Spleen (tissue), 11 donors: ENCODE data around the gene SEM1. TPM values are rescaled to one million over a fixed set of nuclear protein-coding genes. Genes with fewer than 3 reads are reported as not detected.

ENCODE experiments used
- DNase-seq: peaks from one replicate; pipeline ENCODE4 v3.0.0-alpha.2; 2020
- H3K27ac ChIP-seq, 8 donors: fragments of 200-600 bp; sonication (generic) in 7 of 8; 1 replicate in 4 of 8; 2 replicates in 4 of 8; pipeline versions ENCODE4 v1.5.0 to v1.8.0; 2016 to 2021; ENCODE audit warnings: inconsistent platforms in 4 of 8, mild to moderate bottlenecking in 4 of 8, moderate library complexity in 1 of 8
- H3K27me3 ChIP-seq, 7 donors: fragments of 200-600 bp; sonication (generic) in 6 of 7; replicated peaks in 1 of 7; 1 replicate in 4 of 7; 2 replicates in 3 of 7; pipeline versions ENCODE4 v1.5.0 to v1.8.0; 2016 to 2021; ENCODE audit warnings: inconsistent platforms in 3 of 7, mild to moderate bottlenecking in 1 of 7
- H3K36me3 ChIP-seq, 6 donors: fragments of 200-600 bp; sonication (generic) in 5 of 6; 1 replicate in 4 of 6; 2 replicates in 2 of 6; pipeline versions ENCODE4 v1.5.0 to v1.8.0; 2016 to 2021; ENCODE audit warnings: inconsistent platforms in 2 of 6
- H3K4me1 ChIP-seq, 6 donors: fragments of 200-600 bp; sonication (generic) in 5 of 6; 1 replicate in 3 of 6; 2 replicates in 3 of 6; pipeline versions ENCODE4 v1.5.0 to v1.8.0; 2016 to 2021; ENCODE audit warnings: inconsistent platforms in 3 of 6
- H3K4me3 ChIP-seq, 8 donors: fragments of 200-600 bp; sonication (generic) in 7 of 8; 1 replicate in 4 of 8; 2 replicates in 4 of 8; pipeline versions ENCODE4 v1.5.0 to v1.8.0; 2016 to 2021; ENCODE audit warnings: inconsistent platforms in 4 of 8, mild to moderate bottlenecking in 4 of 8, moderate library complexity in 2 of 8
- H3K9me3 ChIP-seq, 8 donors: fragments of 200-600 bp; sonication (generic) in 7 of 8; 1 replicate in 4 of 8; 2 replicates in 4 of 8; pipeline versions ENCODE4 v1.5.0 to v1.8.0; 2016 to 2021; ENCODE audit warnings: inconsistent platforms in 4 of 8
- CTCF ChIP-seq, 11 experiments: fragments of 200-600 bp in 7 of 11; fragments of 450-650 bp in 4 of 11; sonication (generic) in 4 of 11; IDR thresholded peaks in 8 of 11; conservative IDR thresholded peaks in 3 of 11; 1 replicate in 7 of 11; 2 replicates in 4 of 11; pipeline versions ENCODE4 v1.4.0 to v1.8.0; 2016 to 2021; ENCODE audit warnings: antibody characterized with exemption in 11 of 11, inconsistent platforms in 4 of 11, mild to moderate bottlenecking in 1 of 11
- POLR2A ChIP-seq, 3 donors: fragments of 450-650 bp; IDR thresholded peaks; one replicate each; pipeline ENCODE4 v1.5.1; 2017; ENCODE audit warnings: antibody characterized with exemption in 3 of 3, mild to moderate bottlenecking in 1 of 3
- POLR2AphosphoS5 ChIP-seq, 3 donors: sonication (generic); formaldehyde crosslinking; IDR thresholded peaks; one replicate each; pipeline ENCODE4 v1.5.1; 2017; ENCODE audit warnings: antibody characterized with exemption in 3 of 3
- WGBS, 5 donors: extraction: QIAGEN DNeasy Blood & Tissue Kit in 3 of 5; methylation state at CpG; one replicate each; pipeline versions ENCODE4 v1.1.5 to v1.1.7; 2013 to 2018; 5-methylcytosine and 5-hydroxymethylcytosine counted together
- intact Hi-C: fragments of 100-400 bp; cut with DNase I; formaldehyde crosslinking; loops from one replicate; pipeline ENCODE4 v1.15.0; 2023; ENCODE audit warnings: low total_unique reads
- polyA plus RNA-seq, 3 donors: library from polyadenylated mRNA; stranded (reverse); fragments of 200-250 nt; gene quantifications; one replicate each; pipeline ENCODE4 v1.2.1, GENCODE V29; 2013
- total RNA-seq, 7 donors: library from RNA; depleted of rRNA in 3 of 7; stranded (reverse); fragments of >200 nt in 3 of 7; fragmentation: NEBNext Ultra II Directional in 4 of 7; extraction: Animal tissue kit (Norgen Biotek cat#: 25700) in 4 of 7; gene quantifications; one replicate each; pipeline versions ENCODE4 v1.1.0 to v1.2.1, GENCODE V29; 2016 to 2021
- donor health status: healthy with polysubstance abuse.
- donor health status: DM: no; HTN: no; CAD: no; lungs with moderate emphysema.
- donor health status: DM: no; HTN: no; CAD: no.
- donor health status: Bipolar disorder and iron deficiency.
- donor health status: healthy.
- donor health status: DM: no; HTN: no; CAD: no.
- donor health status: DM: yes; HTN: yes; CAD: no.

SEM1 gene
- total and polyA plus RNA-seq, 10 donors = 15.5 to 78.6 (median 39.9) TPM

- TF ChIP-seq CTCF (IDR thresholded peaks at IDR 0.05 in 8 of 11, conservative IDR thresholded peaks at IDR 0.05 in 3 of 11) (no peak), POLR2A (IDR thresholded peaks at IDR 0.05) (no peak), POLR2AphosphoS5 (IDR thresholded peaks at IDR 0.05) (no peak)
- DNase-seq = no peak
- Histone ChIP-seq H3K27me3 (peaks cover 0 to 18% (median 0%) of the 10 kb centered on the region in 7 donors), H3K36me3 (no peaks in the 10 kb centered on the region), H3K27ac (no peak overlapping the region), H3K9me3 (no peaks in the 10 kb centered on the region), H3K4me1 (no peaks in the 10 kb centered on the region), H3K4me3 (no peak overlapping the region)
- intact Hi-C loops = no loop called here
- WGBS, 5 donors = 47 to 80% (median 65%) methylated on average over 1 of the region's 1 CpG
Observed at GRCh38 chr7:96739609-96740008, 30.0 kb upstream of the SEM1 start.

- DNase-seq = no peak
- Histone ChIP-seq H3K4me3 (no peak overlapping the region), H3K36me3 (no peaks in the 10 kb centered on the region), H3K27ac (no peak overlapping the region), H3K27me3 (peaks cover 0 to 18% (median 0%) of the 10 kb centered on the region in 7 donors), H3K4me1 (no peaks in the 10 kb centered on the region), H3K9me3 (no peaks in the 10 kb centered on the region)
- TF ChIP-seq POLR2A (IDR thresholded peaks at IDR 0.05) (no peak), POLR2AphosphoS5 (IDR thresholded peaks at IDR 0.05) (no peak), CTCF (IDR thresholded peaks at IDR 0.05 in 8 of 11, conservative IDR thresholded peaks at IDR 0.05 in 3 of 11) (no peak)
- 67 to 91% (median 79%) methylated on average over 1 of the region's 1 CpG for WGBS, 5 donors
- intact Hi-C loops = no loop called here
Observed at GRCh38 chr7:96739167-96739566, 29.5 kb upstream of the SEM1 start.

- WGBS, 5 donors = 87 to 91% (median 88%) methylated on average over 2 of the region's 2 CpGs
- H3K27ac ChIP-seq = no peak overlapping the region
- no peaks in the 10 kb centered on the region for H3K36me3 ChIP-seq
- TF ChIP-seq CTCF (IDR thresholded peaks at IDR 0.05 in 8 of 11, conservative IDR thresholded peaks at IDR 0.05 in 3 of 11) = no peak
- intact Hi-C loops = no loop called here
- DNase-seq = no peak
- H3K4me3 ChIP-seq = no peak overlapping the region
- H3K4me1 ChIP-seq = no peaks in the 10 kb centered on the region
- H3K9me3 ChIP-seq = no peaks in the 10 kb centered on the region
- H3K27me3 ChIP-seq = peaks cover 0 to 18% (median 0%) of the 10 kb centered on the region in 7 donors
Observed at GRCh38 chr7:96738705-96739104, 29.1 kb upstream of the SEM1 start.

- DNase-seq = no peak
- 56 to 67% (median 59%) methylated on average over 3 of the region's 3 CpGs for WGBS, 5 donors
- H3K9me3 ChIP-seq = no peaks in the 10 kb centered on the region
- TF ChIP-seq CTCF (IDR thresholded peaks at IDR 0.05 in 8 of 11, conservative IDR thresholded peaks at IDR 0.05 in 3 of 11) = no peak
- TF ChIP-seq POLR2AphosphoS5 (IDR thresholded peaks at IDR 0.05) = no peak
- TF ChIP-seq POLR2A (IDR thresholded peaks at IDR 0.05) = no peak
- H3K4me3 ChIP-seq = no peak overlapping the region
- H3K36me3 ChIP-seq = no peaks in the 10 kb centered on the region
- H3K27me3 ChIP-seq = peaks cover 0 to 20% (median 0%) of the 10 kb centered on the region in 7 donors
- H3K4me1 ChIP-seq = no peaks in the 10 kb centered on the region
- intact Hi-C loops = no loop called here
- H3K27ac ChIP-seq = no peak overlapping the region
Observed at GRCh38 chr7:96737545-96738050, 28.0 kb upstream of the SEM1 start.
